Prostate gland (tissue), 2 donors: ENCODE data around the gene DESI1. TPM values are rescaled to one million over a fixed set of nuclear protein-coding genes. Genes with fewer than 3 reads are reported as not detected.

Source experiments
- DNase-seq: peaks from one replicate; pipeline ENCODE4 v3.0.0-alpha.2; 2019; ENCODE audit warnings: low spot score
- H3K27ac ChIP-seq, 2 donors: fragments of 200-600 bp; sonication (generic); 2 replicates each; pipeline ENCODE4 v1.5.1; 2017 to 2019
- H3K27me3 ChIP-seq: fragments of 200-600 bp; sonication (generic); replicated peaks from 2 replicates; pipeline ENCODE4 v1.5.1; 2019; ENCODE audit not compliant: insufficient read depth
- H3K36me3 ChIP-seq, 2 donors: fragments of 200-600 bp; sonication (generic); 1 replicate in 1 of 2; 2 replicates in 1 of 2; pipeline versions ENCODE4 v1.5.1 to v1.8.1; 2017 to 2019
- H3K4me1 ChIP-seq: fragments of 200-600 bp; sonication (generic); replicated peaks from 2 replicates; pipeline ENCODE4 v1.5.1; 2019
- H3K4me3 ChIP-seq, 2 donors: fragments of 200-600 bp; sonication (generic); 2 replicates each; pipeline ENCODE4 v1.5.1; 2017 to 2019
- H3K9me3 ChIP-seq: fragments of 200-600 bp; sonication (generic); 2 replicates; pipeline ENCODE4 v1.5.1; 2017
- CTCF ChIP-seq, 4 experiments: fragments of 200-600 bp in 2 of 4; fragments of 450-650 bp in 2 of 4; sonication (generic) in 2 of 4; IDR thresholded peaks; 1 replicate in 3 of 4; 2 replicates in 1 of 4; pipeline ENCODE4 v1.5.1; 2016 to 2019; ENCODE audit warnings: antibody characterized with exemption in 4 of 4, mild to moderate bottlenecking in 2 of 4, moderate library complexity in 2 of 4
- POLR2A ChIP-seq: fragments of 450-650 bp; IDR thresholded peaks from one replicate; pipeline ENCODE4 v1.6.1; 2016; ENCODE audit warnings: antibody characterized with exemption, mild to moderate bottlenecking
- POLR2AphosphoS5 ChIP-seq: sonication (generic); formaldehyde crosslinking; IDR thresholded peaks from one replicate; pipeline ENCODE4 v1.6.1; 2017; ENCODE audit warnings: antibody characterized with exemption
- WGBS: methylation state at CpG from one replicate; pipeline ENCODE4 v1.1.5; 2018; 5-methylcytosine and 5-hydroxymethylcytosine counted together
- intact Hi-C: fragments of 100-400 bp; cut with DNase I; formaldehyde crosslinking; loops from one replicate; pipeline ENCODE4 v1.14.2; 2022
- total RNA-seq, 2 donors: library from RNA; depleted of rRNA; stranded (reverse); fragments of >200 nt; gene quantifications; one replicate each; pipeline ENCODE4 v1.1.0, GENCODE V29; 2016

Gene DESI1
- total RNA-seq, 2 donors from 2014 or later = 16.0 to 22.9 TPM

DNA sequence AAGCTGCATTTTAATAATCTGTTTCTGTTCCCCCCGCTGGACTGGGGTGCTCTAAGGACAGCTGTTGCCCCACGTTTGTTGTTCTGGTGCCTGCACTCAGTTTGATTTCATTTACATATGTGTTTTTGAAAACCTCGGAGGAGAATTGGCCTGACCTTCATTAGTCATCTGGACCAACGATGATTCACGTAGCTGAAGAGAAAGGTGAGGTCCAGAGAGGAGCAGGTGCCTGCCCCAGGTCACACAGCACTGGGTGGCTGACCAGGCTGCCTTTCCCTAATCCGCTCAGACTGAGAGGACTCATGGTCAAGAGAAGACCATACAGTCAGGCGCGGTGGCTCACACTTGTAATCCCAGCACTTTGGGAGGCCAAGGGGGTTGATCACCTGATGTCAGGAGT lies 56.3 kb downstream of the DESI1 start:
- WGBS = 90% methylated on average over 8 of the region's 8 CpGs
- no peaks in the 10 kb centered on the region for H3K4me1 ChIP-seq
- intact Hi-C loops = no loop called here
- no peak overlapping the region for H3K4me3 ChIP-seq
- TF ChIP-seq CTCF (IDR thresholded peaks at IDR 0.05) (no peak), POLR2A (no peak), POLR2AphosphoS5 (no peak)
- no peak for DNase-seq
- no peaks in the 10 kb centered on the region for H3K9me3 ChIP-seq
- peak overlapping the region; percentile 18 to 23 for H3K27ac ChIP-seq
- H3K36me3 ChIP-seq = no peaks in the 10 kb centered on the region
- H3K27me3 ChIP-seq = peaks cover 1% of the 10 kb centered on the region

- peaks cover 2% of the 10 kb centered on the region for H3K27me3 ChIP-seq
- H3K4me1 ChIP-seq = no peaks in the 10 kb centered on the region
- H3K36me3 ChIP-seq = no peaks in the 10 kb centered on the region
- no peaks in the 10 kb centered on the region for H3K9me3 ChIP-seq
- TF ChIP-seq POLR2AphosphoS5 (peak; percentile 60), CTCF (IDR thresholded peaks at IDR 0.05) (no peak), POLR2A (no peak)
- H3K27ac ChIP-seq = peak overlapping the region; percentile 67 to 71
- 50% methylated on average over 10 of the region's 10 CpGs for WGBS
- H3K4me3 ChIP-seq = no peak overlapping the region
- no peak for DNase-seq
- intact Hi-C loops = no loop called here
Measured at GRCh38 chr22:41563051-41563711, 57.7 kb downstream of the DESI1 start.

- no peaks in the 10 kb centered on the region for H3K9me3 ChIP-seq
- H3K4me3 ChIP-seq = no peak overlapping the region
- DNase-seq = no peak
- H3K4me1 ChIP-seq = no peaks in the 10 kb centered on the region
- no peaks in the 10 kb centered on the region for H3K36me3 ChIP-seq
- intact Hi-C loops = no loop called here
- TF ChIP-seq CTCF (IDR thresholded peaks at IDR 0.05) = no peak
- TF ChIP-seq POLR2AphosphoS5 = no peak
- no peak for TF ChIP-seq POLR2A
- peak overlapping the region; percentile 67 to 71 for H3K27ac ChIP-seq
- H3K27me3 ChIP-seq = peaks cover 2% of the 10 kb centered on the region
- WGBS = 76% methylated on average over 4 of the region's 4 CpGs
Measured at GRCh38 chr22:41562461-41562860, 58.4 kb downstream of the DESI1 start.

DNA sequence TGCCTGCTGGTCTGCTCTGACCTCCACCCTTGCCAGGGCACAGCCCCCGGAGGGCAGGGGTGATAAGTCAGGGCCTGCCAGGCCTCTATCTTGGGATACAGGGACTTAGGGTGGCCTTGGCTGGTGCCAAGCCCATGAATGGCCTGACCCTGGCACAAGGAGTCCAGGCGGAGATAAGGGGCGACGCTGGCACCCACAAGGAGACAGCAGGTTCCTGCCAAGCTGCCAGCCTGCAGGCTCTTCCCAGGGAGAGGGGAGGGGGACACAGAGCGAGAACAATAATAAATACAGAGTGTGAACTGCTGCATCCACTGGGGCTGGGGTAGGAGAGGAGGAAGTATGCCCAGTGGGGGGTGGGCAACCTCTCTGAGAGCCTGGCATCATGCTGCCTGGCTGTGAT lies 59.1 kb downstream of the DESI1 start:
- whole genome bisulfite sequencing = 48% methylated on average over 5 of the region's 5 CpGs
- Histone ChIP-seq H3K36me3 (no peaks in the 10 kb centered on the region), H3K9me3 (no peaks in the 10 kb centered on the region), H3K27me3 (peaks cover 2% of the 10 kb centered on the region), H3K4me3 (peak overlapping the region; percentile 24 to 26), H3K27ac (peak overlapping the region; percentile 67 to 71), H3K4me1 (no peaks in the 10 kb centered on the region)
- intact Hi-C loops = no loop called here
- TF ChIP-seq CTCF (IDR thresholded peaks at IDR 0.05) (no peak), POLR2AphosphoS5 (no peak), POLR2A (no peak)
- DNase-seq = no peak

- no peak for TF ChIP-seq CTCF (IDR thresholded peaks at IDR 0.05)
- TF ChIP-seq POLR2A = no peak
- no peak for TF ChIP-seq POLR2AphosphoS5
- Histone ChIP-seq H3K9me3 (no peaks in the 10 kb centered on the region), H3K4me3 (peak overlapping the region; percentile 24 to 26), H3K27ac (peak overlapping the region; percentile 67 to 71), H3K4me1 (no peaks in the 10 kb centered on the region), H3K27me3 (peaks cover 2% of the 10 kb centered on the region), H3K36me3 (no peaks in the 10 kb centered on the region)
- no peak for DNase-seq
- intact Hi-C loops = no loop called here
- 33% methylated on average over 10 of the region's 10 CpGs for WGBS
Measured at GRCh38 chr22:41561335-41561734, 59.5 kb downstream of the DESI1 start.
